C4-2B (cell line): ENCODE measurements around the gene GPR107.

Experiments used
- CTCF ChIP-seq: fragments of 450-650 bp; conservative IDR thresholded peaks from 2 replicates; pipeline ENCODE4 v1.5.1; 2017; ENCODE audit warnings: mild to moderate bottlenecking
- ZFX ChIP-seq: fragments of 450-650 bp; IDR thresholded peaks from 2 replicates; pipeline ENCODE4 v1.6.1; 2017

GRCh38 chr9:130020618-130021017 is 33.1 kb upstream of the GPR107 start:
- TF ChIP-seq CTCF (no peak), ZFX (no peak)
